Fibroblast of skin of scalp (primary cell): Measurements from ENCODE around the gene LAG3.

Experiments used
- DNase-seq: peaks from one replicate; pipeline ENCODE4 v3.0.0-alpha.2; 2013

Gene LAG3

GRCh38 chr12:6772726-6773589 is 638 bp downstream of the LAG3 start:
- no peak for DNase-seq

- no peak for DNase-seq
Observed at GRCh38 chr12:6773590-6774351, 1.5 kb downstream of the LAG3 start.

- DNase-seq, result no peak
Observed at GRCh38 chr12:6774499-6775062, 2.3 kb downstream of the LAG3 start.

GRCh38 chr12:6775185-6776174 is 3.2 kb downstream of the LAG3 start:
- no peak for DNase-seq

GRCh38 chr12:6777386-6777785 is 5.1 kb downstream of the LAG3 start:
- DNase-seq, result no peak

- DNase-seq, result no peak
Observed at GRCh38 chr12:6778217-6778573, 5.9 kb downstream of the LAG3 start.

GRCh38 chr12:6778574-6779550 is 6.5 kb downstream of the LAG3 start:
- DNase-seq, result peak; percentile 93

- DNase-seq, result no peak
Observed at GRCh38 chr12:6779708-6780432, 7.5 kb downstream of the LAG3 start.

- DNase-seq, result no peak
Observed at GRCh38 chr12:6780573-6780972, 8.3 kb downstream of the LAG3 start.

- DNase-seq, result no peak
Observed at GRCh38 chr12:6782119-6782518, 9.8 kb downstream of the LAG3 start.

GRCh38 chr12:6782850-6783566 is 10.7 kb downstream of the LAG3 start:
- DNase-seq, result no peak

GRCh38 chr12:6783828-6784227 is 11.5 kb downstream of the LAG3 start:
- no peak for DNase-seq

- DNase-seq, result no peak
Observed at GRCh38 chr12:6784296-6784695, 12.0 kb downstream of the LAG3 start.

GRCh38 chr12:6784761-6785160 is 12.4 kb downstream of the LAG3 start:
- DNase-seq, result no peak

GRCh38 chr12:6786416-6787094 is 14.2 kb downstream of the LAG3 start:
- no peak for DNase-seq

- no peak for DNase-seq
Observed at GRCh38 chr12:6787309-6787708, 15.0 kb downstream of the LAG3 start.

GRCh38 chr12:6788972-6789924 is 16.9 kb downstream of the LAG3 start, which contains the start of gene CD4:
CD4 (plus strand) TSS chr12:6789528; CDS start chr12:6800139, 10,611 bp downstream.
- DNase-seq, result no peak
